GM12891 (cell line): Measurements from ENCODE around the gene SNX9.

Source experiments
- POLR2A ChIP-seq: IDR thresholded peaks from 2 replicates; pipeline ENCODE4 v1.6.1; 2011; ENCODE audit warnings: low read depth, low read length, control low read depth
- POLR2AphosphoS5 ChIP-seq: IDR thresholded peaks from 2 replicates; pipeline ENCODE4 v1.6.1; 2011; ENCODE audit warnings: low read depth, low read length, control low read depth
- TAF1 ChIP-seq: IDR thresholded peaks from 2 replicates; pipeline ENCODE4 v1.6.1; 2011; ENCODE audit warnings: low read depth, low read length, control low read depth

GRCh38 chr6:157895585-157895984, 72.5 kb downstream of the SNX9 start:
- TF ChIP-seq TAF1 (no peak), POLR2A (no peak), POLR2AphosphoS5 (no peak)
